ENCODE results near the gene HIPK1.

DNA sequence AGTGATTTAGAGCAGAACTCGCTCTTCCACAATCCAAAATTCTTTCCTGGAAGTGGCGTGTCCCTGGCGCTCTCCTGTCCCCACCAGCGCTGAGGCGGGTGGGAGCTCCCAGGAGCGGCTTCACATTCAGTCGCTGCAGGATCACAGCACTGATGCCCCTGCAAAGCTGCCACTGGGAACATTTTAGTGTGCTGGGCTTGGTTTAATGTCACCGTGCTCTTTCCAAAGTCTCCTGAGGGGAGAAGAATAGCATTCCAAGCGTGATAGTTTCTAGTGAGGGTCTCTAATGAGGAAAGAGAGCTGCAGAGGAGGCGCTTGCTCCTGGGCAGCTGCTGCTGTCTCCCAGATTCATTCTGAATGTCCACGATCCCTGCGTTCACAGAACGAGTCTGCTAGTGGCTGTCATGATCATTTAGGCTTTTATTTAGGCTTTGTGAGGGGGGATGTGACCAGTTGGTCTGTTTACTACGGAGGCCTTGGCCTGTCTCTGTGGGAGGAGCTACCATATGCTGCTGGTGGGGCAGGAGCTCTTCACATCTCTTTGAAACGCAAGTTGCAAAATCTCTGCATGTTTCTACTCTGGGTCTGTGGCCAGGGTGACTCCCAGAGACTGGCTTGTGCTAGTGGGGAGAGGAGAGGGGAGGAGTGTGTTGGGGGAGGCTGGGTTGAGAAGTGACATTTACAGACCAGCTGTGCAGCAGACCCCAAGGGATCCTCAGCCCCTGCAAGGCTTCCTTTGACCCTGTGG is 73.5 kb downstream of the HIPK1 start:
- TF ChIP-seq EGR1 (IDR thresholded peaks at IDR 0.05; ENCODE audit: low read depth) (no peak), POLR2AphosphoS5 (IDR thresholded peaks at IDR 0.05; ENCODE audit: low read depth, low read length) (no peak), EZH2 (IDR thresholded peaks at IDR 0.05) (no peak)
- TF ChIP-seq, protein P1, sequence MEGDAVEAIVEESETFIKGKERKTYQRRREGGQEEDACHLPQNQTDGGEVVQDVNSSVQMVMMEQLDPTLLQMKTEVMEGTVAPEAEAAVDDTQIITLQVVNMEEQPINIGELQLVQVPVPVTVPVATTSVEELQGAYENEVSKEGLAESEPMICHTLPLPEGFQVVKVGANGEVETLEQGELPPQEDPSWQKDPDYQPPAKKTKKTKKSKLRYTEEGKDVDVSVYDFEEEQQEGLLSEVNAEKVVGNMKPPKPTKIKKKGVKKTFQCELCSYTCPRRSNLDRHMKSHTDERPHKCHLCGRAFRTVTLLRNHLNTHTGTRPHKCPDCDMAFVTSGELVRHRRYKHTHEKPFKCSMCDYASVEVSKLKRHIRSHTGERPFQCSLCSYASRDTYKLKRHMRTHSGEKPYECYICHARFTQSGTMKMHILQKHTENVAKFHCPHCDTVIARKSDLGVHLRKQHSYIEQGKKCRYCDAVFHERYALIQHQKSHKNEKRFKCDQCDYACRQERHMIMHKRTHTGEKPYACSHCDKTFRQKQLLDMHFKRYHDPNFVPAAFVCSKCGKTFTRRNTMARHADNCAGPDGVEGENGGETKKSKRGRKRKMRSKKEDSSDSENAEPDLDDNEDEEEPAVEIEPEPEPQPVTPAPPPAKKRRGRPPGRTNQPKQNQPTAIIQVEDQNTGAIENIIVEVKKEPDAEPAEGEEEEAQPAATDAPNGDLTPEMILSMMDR (IDR thresholded peaks at IDR 0.05 in 2 of 3, conservative IDR thresholded peaks at IDR 0.05 in 1 of 3; ENCODE audit: borderline replicate concordance in 1 of 3, insufficient read depth in 1 of 3, low read depth in 2 of 3, low read length in 2 of 3) = no peak
